Cardiac fibroblast (primary cell): ENCODE data around the gene MAP3K5.

Experiments used
- DNase-seq, 2 donors: peaks; one replicate each; pipeline versions ENCODE4 v3.0.0 to v3.0.0-alpha.2; 2010; ENCODE audit warnings: low read depth in 2 of 2
- H3K4me3 ChIP-seq, 2 donors: replicated peaks in 1 of 2; 1 replicate in 1 of 2; 2 replicates in 1 of 2; pipeline ENCODE4 v1.5.1; 2011; ENCODE audit warnings: low read depth in 2 of 2, low read length in 2 of 2, mild to moderate bottlenecking in 2 of 2, moderate library complexity in 1 of 2
- TF ChIP-seq, protein P1 (sequence below): IDR thresholded peaks from one replicate; pipeline ENCODE4 v1.5.1; 2011; ENCODE audit warnings: low read depth, mild to moderate bottlenecking, low read length, inconsistent platforms

Gene MAP3K5

DNA sequence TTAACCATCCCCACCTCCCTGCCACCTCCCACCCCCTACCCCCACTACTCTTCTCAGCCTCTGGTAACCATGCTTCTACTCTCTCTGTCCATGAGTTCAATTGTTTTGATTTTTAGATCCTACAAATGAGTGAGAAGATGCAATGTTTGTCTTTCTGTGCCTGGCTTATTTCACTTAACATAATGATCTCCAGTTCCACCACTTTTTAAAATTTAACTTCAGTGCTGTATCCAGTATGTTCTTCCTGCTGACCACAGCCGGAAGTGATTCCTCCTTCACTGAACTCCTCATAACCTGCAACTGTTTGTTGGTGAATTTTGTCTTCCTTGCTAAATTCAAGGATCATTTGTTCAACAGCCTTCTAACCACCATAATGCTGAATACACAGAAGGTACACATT, 245.9 kb downstream of the MAP3K5 start:
- no peak for DNase-seq
- TF ChIP-seq, protein P1, sequence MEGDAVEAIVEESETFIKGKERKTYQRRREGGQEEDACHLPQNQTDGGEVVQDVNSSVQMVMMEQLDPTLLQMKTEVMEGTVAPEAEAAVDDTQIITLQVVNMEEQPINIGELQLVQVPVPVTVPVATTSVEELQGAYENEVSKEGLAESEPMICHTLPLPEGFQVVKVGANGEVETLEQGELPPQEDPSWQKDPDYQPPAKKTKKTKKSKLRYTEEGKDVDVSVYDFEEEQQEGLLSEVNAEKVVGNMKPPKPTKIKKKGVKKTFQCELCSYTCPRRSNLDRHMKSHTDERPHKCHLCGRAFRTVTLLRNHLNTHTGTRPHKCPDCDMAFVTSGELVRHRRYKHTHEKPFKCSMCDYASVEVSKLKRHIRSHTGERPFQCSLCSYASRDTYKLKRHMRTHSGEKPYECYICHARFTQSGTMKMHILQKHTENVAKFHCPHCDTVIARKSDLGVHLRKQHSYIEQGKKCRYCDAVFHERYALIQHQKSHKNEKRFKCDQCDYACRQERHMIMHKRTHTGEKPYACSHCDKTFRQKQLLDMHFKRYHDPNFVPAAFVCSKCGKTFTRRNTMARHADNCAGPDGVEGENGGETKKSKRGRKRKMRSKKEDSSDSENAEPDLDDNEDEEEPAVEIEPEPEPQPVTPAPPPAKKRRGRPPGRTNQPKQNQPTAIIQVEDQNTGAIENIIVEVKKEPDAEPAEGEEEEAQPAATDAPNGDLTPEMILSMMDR = no peak
- no peak overlapping the region for H3K4me3 ChIP-seq

- TF ChIP-seq, protein P1 = no peak
- no peak for DNase-seq
- no peak overlapping the region for H3K4me3 ChIP-seq
Observed at GRCh38 chr6:136544326-136544725, 248.0 kb downstream of the MAP3K5 start.

DNA sequence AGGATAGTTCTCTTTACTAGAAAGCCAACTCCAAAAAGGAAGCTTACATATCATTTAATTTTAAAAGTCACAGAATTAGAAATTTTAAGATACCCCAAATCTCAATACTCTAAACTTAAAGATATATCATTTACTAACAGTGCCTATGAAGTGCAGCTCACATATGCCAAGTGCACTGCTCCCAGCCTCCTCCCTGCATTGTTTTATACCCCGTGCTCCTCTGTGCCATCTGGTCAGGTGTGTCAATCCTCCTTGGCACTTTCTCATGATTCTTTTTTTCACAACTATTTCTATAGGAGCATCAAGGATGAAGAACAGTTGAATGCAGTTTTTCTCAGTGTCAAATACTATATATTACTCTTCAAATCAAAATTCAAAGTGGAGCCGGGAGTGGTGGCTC, 250.9 kb downstream of the MAP3K5 start:
- no peak for DNase-seq
- no peak overlapping the region for H3K4me3 ChIP-seq
- TF ChIP-seq, protein P1 = no peak

GRCh38 chr6:136539967-136540652, 252.2 kb downstream of the MAP3K5 start:
- no peak for DNase-seq
- TF ChIP-seq, protein P1 = no peak
- H3K4me3 ChIP-seq = no peak overlapping the region

GRCh38 chr6:136538836-136539235, 253.4 kb downstream of the MAP3K5 start:
- no peak for DNase-seq
- no peak overlapping the region for H3K4me3 ChIP-seq
- TF ChIP-seq, protein P1 = no peak

- no peak overlapping the region for H3K4me3 ChIP-seq
- TF ChIP-seq, protein P1 = no peak
- DNase-seq = no peak
Observed at GRCh38 chr6:136535880-136536650, 256.2 kb downstream of the MAP3K5 start.
